GM19025 (cell line): Measurements from ENCODE around the gene PSME2.

ENCODE experiments used
- ATAC-seq: cut with Tn5 transposase; IDR thresholded peaks from one replicate; pipeline ENCODE4 v1.9.1; 2021; ENCODE audit warnings: mild to moderate bottlenecking, low read depth, moderate library complexity; ENCODE audit not compliant: unreplicated experiment

PSME2 gene

GRCh38 chr14:24096545-24097181 lies 49.7 kb downstream of the PSME2 start:
- ATAC-seq: no peak

GRCh38 chr14:24095271-24096068 lies 50.9 kb downstream of the PSME2 start:
- ATAC-seq: peak; percentile 57

GRCh38 chr14:24094841-24095270 lies 51.6 kb downstream of the PSME2 start:
- ATAC-seq: no peak

GRCh38 chr14:24093901-24094840 lies 52.2 kb downstream of the PSME2 start, which contains the start of gene PCK2:
TSS of gene PCK2 (plus strand) at chr14:24094311. CDS start at chr14:24094406, 95 bp downstream.
- ATAC-seq: peak; percentile 46
